ENCODE results near the gene ITGAD.

GRCh38 chr16:31451201-31451600 lies 58.1 kb downstream of the ITGAD start:
- TF ChIP-seq CTCF (conservative IDR thresholded peaks at IDR 0.05; ENCODE audit: low read depth, low read length) = no peak
- no peak for TF ChIP-seq NFE2L2 (IDR thresholded peaks at IDR 0.05; ENCODE audit: low read depth, low read length)
- no peak for TF ChIP-seq RFX5 (IDR thresholded peaks at IDR 0.05; ENCODE audit: low read depth, low read length)
- TF ChIP-seq RCOR1 (IDR thresholded peaks at IDR 0.05; ENCODE audit: insufficient replicate concordance, low read length) = no peak
- TF ChIP-seq, protein P1, sequence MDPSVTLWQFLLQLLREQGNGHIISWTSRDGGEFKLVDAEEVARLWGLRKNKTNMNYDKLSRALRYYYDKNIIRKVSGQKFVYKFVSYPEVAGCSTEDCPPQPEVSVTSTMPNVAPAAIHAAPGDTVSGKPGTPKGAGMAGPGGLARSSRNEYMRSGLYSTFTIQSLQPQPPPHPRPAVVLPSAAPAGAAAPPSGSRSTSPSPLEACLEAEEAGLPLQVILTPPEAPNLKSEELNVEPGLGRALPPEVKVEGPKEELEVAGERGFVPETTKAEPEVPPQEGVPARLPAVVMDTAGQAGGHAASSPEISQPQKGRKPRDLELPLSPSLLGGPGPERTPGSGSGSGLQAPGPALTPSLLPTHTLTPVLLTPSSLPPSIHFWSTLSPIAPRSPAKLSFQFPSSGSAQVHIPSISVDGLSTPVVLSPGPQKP (IDR thresholded peaks at IDR 0.05; ENCODE audit: borderline replicate concordance, low read depth, low read length) = no peak
- TF ChIP-seq CEBPB (IDR thresholded peaks at IDR 0.05; ENCODE audit: low read depth, low read length) = no peak
- no peak for TF ChIP-seq BHLHE40 (IDR thresholded peaks at IDR 0.05; ENCODE audit: low read depth, low read length)
- TF ChIP-seq RAD21 (IDR thresholded peaks at IDR 0.05; ENCODE audit: low read length) = no peak
- TF ChIP-seq MAZ (IDR thresholded peaks at IDR 0.05; ENCODE audit: borderline replicate concordance, low read depth, low read length) = no peak
- TF ChIP-seq, protein P2, sequence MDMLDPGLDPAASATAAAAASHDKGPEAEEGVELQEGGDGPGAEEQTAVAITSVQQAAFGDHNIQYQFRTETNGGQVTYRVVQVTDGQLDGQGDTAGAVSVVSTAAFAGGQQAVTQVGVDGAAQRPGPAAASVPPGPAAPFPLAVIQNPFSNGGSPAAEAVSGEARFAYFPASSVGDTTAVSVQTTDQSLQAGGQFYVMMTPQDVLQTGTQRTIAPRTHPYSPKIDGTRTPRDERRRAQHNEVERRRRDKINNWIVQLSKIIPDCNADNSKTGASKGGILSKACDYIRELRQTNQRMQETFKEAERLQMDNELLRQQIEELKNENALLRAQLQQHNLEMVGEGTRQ (IDR thresholded peaks at IDR 0.05; ENCODE audit: low read depth, low read length) = no peak
